Stimulated activated CD4-positive, alpha-beta T cell treated with anti-CD3 and anti-CD28 coated beads, Interleukin-15, amount 100 ng/mL, for 48 hours (primary cell): Measurements from ENCODE around the gene MSH3.
"Not testable (repeated sequence)": the region's sequence is repeated elsewhere in the genome, so short reads cannot be mapped to it uniquely, and the experiment has no call there.

ENCODE experiments used
- DNase-seq, 2 donors: peaks; one replicate each; pipeline ENCODE4 v3.0.0-alpha.2; 2020; ENCODE audit warnings: low read depth in 2 of 2

MSH3 gene

DNA sequence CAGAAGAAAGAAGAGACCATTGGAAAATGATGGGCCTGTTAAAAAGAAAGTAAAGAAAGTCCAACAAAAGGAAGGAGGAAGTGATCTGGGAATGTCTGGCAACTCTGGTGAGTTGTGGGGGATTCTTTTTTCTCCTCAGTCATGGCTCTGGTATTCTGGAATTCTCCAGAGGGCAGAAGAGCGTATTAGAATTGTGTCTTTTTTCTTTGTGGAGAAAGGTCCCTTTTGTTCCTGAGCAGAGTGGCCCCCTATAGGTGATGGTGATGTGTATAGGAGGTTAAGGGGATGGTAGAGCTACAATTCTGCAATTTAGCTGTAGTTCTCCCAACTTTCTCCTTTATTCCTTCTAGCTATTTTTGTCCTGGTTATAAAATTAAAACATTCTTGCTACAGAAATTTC is 2.0 kb downstream of the MSH3 start:
- no peak for DNase-seq

DNA sequence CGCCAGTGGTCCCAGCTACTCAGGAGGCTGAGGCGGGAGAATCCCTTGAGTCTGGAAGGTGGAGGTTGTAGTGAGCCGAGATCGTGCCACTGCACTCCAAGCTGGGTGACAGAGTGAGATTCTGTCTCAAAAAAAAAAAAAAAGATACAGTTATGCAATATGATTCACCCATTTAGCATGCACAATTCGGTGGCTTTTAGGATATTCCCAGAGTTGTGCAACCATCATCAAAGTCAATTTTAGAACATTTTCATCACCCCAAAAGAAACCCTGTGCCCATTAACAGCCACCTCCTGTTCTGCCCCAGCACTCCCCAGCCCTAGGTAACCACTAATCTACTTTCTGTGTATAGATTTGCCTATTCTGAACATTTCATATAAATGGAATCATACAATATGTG is 4.7 kb downstream of the MSH3 start:
- no peak for DNase-seq

DNA sequence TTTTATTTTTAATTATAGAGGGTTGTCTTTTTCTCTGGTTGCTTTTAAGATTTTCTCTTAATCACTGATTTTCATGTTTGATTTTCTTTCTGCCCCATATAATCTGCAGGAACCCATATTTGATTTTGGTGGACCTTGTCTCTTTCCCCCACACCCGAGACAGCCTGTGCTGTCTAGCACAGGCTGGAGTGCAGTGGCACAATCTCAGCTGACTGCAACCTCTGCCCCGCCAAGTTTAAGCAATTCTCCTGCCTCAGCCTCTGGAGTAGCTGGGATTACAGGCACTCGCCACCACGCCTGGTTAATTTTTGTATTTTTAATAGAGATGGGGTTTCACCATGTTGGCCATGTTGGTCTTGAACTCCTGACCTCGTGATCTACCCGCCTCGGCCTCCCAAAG is 6.2 kb downstream of the MSH3 start:
- not testable (repeated sequence) for DNase-seq

DNA sequence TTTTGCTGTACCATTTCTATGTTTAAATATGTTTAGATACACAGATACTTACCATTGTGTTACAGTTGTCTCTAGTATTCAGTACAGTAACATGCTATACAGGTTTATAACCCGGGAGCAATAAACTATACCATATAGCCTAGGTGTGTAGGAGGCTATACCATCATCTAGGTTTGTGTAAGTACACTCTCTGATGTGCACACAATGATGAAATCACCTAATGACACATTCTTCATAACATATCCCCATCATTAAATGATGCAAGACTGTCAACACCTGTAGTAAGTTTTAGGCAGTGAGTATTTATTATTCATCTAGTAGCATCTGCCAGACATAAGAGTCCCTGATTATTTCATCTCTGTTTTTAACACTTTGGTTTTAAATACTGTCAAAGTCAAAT is 7.7 kb downstream of the MSH3 start:
- DNase-seq, result no peak

DNA sequence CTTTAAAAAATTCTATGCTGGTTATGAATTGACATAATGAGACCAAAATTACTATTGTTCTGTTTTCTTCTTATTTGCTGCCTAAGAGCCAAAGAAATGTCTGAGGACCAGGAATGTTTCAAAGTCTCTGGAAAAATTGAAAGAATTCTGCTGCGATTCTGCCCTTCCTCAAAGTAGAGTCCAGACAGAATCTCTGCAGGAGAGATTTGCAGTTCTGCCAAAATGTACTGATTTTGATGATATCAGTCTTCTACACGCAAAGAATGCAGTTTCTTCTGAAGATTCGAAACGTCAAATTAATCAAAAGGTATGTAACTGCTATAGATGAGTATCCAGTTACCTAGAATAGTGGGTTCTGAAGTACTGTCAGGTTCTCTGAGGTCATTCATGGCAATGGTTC is 10.6 kb downstream of the MSH3 start:
- no peak for DNase-seq

DNA sequence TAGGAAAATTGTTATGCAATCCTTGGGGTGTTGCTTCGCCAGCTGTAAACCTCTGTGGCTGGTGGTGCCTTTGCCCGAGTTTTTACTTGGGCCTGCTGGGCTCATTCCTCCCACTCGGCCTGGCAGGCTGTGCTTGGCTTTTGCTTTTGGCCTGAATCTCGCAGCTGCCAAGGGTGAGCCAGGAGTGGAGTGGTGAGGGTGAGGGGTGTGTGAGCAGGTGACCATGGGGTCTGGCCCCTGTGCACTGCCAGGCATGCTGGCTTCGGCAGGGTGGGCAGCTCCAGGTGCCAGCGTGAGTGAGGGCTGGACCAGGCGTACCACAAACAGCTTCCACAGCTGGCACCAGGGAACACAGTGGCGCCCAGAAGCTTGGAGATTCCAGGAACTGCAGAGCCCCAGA is 12.9 kb downstream of the MSH3 start:
- no peak for DNase-seq

DNA sequence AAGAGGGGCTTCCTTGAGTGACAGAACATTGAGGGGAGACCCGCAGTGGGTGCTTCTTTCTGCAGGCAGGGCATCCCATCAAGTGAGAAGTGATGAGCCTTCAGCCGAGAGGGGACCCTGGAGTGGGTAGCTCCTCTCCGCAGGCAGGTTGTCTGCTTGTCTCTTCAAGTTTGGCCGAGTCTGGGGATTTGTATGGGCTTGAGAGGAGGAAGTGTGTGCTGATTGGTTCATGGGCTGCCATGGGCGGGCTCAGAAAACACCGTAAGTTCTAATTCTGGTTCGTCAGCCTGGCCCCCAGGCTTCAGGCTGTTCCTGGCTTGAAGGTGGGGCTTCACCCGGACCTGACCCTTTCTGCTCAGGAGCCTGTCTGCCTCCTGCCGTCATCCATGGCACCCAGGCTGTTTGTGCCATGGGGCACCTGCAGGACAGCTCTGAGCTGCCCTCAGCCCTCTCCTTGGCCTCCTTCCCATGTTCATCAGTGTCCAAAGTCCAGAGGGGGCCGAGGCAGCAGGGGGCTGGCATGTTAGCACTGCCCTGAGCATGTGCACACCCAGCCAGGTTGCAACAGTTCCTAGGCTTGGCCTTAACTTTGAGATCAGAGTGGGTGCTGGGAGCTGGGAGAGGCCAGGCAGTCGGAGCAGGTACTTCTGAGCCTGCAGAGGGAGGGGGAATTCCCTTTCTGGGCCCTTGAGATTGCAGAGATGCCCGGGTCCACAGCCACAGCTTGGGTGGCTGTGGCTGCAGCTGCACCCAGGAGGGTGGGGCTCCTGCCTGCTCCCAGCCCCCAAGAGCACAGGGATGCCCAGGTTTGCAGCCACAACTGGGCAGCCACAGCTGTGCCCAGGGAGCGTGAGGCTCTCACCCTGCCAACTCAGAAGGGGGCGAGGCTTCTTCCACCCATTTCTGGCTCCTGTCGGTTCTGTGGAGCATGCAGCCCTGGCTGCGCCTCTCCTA is 13.8 kb downstream of the MSH3 start:
- no peak for DNase-seq

DNA sequence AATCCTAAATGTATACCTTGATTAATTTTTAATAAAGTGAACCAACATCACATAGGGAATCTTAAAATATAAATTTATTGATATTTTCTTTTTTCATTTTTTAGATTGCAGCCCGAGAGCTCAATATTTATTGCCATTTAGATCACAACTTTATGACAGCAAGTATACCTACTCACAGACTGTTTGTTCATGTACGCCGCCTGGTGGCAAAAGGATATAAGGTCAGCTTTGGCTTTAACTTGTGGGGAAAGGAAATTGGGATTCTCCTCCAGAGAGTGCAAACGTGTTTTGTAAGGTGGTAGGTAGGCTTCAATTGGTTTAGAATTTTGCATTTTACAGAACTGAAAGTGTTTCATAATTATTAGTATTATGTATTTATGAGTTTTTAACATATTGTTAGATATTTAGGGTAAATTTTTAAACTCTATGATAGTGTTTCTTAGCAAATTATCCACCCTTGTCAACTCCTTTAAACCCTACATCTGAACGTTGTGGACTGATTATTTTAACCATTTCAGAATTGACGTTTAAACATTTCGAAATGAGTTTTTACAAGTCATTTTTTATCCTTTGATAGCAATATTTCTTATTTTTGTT is 17.8 kb downstream of the MSH3 start:
- DNase-seq, result peak; percentile 42 to 56

DNA sequence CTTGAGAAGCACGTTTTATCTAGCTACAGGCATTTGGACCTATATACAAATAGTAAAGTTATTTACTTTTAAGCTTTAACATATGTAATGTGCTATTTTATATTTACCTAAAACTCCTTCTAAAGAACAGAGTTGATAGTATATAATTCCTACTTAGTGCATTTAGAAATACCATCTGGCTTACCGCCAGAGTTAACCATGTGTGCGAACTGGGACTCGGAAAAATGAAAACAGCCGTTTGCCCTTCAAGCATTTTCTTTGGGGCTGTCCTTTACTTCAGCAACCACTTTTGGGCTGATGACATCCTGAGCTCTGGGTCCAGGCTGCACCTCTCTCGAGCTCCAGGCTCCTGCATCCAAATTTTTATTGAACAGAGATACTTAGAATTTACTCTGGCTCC is 22.3 kb downstream of the MSH3 start:
- no peak for DNase-seq

DNA sequence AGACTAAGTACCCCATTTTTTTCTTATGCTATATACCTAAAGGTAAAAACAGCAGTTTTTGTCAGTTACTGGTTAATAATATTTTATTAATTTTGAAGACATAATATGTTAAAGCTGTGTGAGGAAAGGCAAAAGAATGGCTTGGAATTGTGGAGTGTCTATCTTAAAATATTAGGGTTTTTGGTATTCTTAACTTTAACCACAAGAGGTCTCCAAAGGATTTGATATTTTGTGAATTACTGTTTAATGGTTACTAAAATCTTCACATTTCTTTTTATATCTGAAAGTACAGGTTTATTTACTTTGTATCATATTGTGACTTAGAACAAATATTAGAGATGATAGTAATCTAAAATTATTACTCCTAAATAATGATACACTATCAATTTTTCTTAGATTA is 32.3 kb downstream of the MSH3 start:
- DNase-seq, result no peak

DNA sequence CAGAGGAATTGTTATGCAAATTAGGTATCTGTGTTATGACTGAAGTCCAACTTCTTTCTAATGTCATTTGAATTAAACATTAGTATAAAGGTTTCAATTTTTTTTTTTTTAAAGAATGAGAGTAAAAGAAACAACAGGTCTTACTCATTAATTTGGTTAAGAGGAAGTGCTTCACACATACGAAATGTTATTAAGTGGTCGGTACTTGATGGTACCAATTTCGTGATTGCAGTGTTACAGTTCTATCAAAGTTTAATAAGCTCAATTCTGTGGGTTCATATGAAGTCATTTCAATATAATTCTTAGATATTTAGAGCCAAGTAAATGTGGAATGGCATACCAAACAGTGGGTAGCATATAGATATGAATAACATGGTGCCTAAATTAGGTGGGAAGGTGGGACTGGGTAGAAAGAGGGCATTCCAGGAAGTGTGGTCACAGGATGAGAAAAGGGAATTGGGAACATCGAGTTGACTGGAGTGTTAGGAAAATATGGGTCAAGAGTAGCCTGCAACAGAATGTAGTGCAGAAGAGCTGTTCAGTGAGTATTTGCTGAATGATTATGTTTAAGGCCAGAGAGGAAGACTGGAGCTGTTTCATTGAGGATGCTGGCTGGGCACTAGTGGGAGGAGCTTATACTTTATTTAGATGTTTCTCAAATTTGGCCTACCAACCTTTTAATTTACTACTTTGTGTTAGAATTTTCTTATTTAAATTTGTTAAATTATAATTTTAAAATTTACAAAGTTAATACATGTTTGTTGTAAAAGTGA is 34.4 kb downstream of the MSH3 start:
- no peak for DNase-seq

DNA sequence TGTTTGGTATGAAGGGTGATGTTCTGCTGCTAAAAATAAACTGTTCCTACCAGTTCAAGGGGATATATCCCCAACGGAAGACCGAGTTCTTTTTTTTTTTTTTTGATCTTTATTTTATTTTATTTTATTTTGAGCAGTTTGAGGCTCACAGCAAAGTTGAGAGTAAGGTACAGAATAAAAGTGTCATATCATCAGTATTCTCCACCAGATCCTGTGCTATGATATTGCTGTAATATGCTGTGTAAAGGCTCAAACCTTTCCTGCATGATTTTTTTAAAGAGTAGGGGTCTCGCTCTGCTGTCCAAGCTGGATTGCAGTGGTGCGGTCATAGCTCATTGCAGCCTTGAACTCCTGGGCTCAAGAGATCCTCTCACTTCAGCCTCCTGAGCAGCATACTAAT is 35.2 kb downstream of the MSH3 start:
- DNase-seq, result no peak

DNA sequence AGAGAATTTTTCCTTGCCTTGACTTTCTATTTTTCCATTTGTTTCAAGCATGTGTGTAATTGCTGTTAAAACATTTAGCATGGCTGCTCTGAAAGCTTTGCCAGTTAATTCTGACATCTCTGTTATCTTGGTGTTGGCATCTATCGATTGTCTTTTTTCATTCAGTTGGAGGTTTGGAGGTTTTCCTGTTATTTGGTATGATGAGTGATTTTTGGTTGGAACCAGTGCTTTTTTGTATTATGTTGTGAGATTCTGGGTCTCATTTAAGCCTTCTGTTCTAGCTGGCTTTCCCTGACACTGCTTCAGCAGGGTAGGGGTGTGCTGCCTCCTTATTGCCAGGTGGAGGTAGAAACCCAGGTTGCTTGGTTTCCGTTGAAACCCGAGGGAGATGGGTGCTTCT is 41.2 kb downstream of the MSH3 start:
- no peak for DNase-seq

DNA sequence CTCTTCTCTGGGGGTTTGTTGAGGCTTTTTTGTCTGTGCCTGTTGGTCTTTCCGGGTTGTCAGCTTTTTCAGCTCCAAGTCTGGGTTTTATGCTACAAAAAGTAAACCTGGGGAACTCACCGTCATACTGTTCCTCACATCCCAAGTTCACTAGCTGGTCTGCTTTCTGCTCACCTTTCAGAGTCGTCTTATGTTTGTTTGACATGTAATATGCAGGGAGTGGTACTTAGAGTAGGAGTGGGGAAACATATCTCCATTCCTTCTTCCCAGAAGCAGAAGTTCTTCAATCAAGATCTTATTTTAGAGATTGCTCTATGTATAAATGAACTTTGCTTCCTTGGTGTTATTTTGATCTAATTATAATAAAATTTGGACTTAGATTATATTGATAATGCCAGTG is 42.0 kb downstream of the MSH3 start:
- DNase-seq, result no peak

DNA sequence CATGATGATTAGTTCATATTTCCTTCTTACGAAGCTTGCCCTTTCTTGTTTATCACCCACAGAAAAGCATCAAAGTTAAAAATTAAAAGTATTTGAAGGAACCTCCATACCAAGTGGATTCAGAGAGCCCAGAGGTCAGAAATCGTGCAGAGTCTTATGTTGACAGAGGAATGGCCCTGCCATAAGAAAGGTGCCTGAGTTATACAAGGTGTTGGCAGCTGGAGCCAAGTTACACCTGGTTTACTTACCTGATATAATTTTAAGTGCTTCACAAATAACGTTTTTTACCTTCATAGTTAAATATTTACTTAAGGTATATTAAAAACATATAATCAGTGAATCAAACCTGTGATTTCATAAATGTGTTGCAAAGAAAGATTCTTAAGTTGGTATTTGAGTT is 42.6 kb downstream of the MSH3 start:
- no peak for DNase-seq

DNA sequence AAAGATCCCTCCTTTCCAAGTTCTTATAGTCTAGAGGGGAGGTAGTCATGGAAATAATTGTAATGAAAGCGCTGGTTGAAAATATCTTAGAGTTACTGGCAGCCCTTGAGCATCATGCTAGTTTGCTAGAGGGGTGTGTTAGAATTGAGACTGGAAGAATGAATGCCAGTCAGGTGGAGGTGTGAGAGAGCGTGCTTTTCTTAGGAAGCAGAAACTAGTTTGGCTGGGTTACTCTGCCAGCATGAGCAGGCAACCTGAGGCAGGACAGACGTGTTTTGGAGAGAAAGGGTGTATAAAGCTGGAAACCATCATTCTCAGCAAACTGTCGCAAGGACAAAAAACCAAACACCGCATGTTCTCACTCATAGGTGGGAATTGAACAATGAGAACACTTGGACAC is 43.9 kb downstream of the MSH3 start:
- DNase-seq, result no peak

DNA sequence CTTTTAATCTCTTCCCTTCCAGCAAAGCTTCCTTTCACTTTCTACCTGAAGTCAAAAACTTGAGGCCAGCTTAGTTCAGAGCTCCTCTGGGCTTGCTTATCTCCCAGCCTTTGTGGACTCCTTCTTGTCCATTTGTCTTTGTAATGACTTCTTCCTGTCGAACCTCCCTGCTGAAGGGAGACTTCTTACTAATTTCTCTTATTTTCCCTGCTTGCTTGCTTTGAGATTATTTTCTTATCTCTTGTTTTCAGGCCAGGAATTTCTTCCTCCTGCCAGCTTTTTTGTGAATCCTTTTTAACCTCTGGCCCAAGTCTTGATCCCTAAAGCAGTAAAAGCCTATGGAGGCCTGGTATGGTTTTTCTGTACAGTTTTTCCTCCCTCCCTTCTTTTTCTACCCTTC is 47.1 kb downstream of the MSH3 start:
- no peak for DNase-seq

DNA sequence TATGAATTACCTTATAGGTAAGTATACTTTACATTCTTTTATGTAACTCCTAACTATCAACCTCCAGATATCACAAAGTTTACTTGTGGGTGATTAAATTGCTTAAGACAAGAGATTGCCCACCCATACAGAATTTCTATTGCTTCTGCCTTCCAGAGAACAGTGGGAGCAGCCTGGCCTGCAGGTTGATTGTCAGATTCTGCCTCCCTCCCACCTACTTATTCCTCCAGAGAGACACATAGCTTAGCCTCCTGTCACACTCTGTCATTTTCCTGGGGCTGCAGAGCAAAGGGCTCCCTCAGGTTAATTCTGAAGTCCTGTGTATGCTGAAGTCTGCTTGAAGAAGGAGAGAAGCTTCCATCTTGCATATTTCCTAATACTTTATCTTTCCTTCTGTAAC is 48.8 kb downstream of the MSH3 start:
- no peak for DNase-seq

DNA sequence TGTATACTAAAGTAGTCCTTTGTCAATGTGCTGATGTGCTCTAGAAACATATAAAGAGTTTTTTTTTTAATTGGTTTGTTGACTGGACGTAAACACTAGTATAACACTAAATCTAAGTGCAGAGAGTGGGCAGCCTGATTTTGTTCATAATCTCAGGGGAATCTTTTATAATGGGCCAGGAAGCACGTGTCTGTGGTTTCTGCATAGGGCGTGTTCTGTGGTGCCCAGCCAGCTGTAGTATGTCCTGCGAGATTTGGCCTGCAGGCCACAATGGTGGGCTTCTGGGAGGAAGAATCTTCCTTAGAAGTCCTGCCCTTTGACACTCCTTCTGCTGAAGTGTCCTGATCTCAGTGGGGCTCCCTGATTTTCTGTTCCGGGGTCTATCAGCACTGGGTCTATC is 49.3 kb downstream of the MSH3 start:
- DNase-seq, result no peak

DNA sequence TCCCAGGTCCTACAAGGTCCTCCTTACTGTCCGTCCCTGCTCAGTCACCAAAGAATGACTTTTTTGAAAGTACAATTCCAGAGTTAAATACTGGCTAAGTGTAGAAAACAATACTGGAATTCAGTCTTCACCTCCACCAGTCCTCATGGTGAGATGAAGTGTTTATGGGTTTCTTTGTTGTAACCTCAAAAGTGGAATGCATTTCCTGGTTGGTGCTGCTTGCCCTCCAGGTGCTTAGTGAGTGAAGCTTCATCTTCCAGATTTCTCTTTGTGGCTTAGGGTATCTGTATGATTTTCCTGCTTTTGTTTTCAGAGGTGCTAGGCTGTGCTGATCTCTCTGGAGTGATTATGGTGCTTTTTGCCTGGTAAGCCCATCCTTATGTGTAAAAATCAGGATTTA is 49.8 kb downstream of the MSH3 start:
- DNase-seq, result no peak

DNA sequence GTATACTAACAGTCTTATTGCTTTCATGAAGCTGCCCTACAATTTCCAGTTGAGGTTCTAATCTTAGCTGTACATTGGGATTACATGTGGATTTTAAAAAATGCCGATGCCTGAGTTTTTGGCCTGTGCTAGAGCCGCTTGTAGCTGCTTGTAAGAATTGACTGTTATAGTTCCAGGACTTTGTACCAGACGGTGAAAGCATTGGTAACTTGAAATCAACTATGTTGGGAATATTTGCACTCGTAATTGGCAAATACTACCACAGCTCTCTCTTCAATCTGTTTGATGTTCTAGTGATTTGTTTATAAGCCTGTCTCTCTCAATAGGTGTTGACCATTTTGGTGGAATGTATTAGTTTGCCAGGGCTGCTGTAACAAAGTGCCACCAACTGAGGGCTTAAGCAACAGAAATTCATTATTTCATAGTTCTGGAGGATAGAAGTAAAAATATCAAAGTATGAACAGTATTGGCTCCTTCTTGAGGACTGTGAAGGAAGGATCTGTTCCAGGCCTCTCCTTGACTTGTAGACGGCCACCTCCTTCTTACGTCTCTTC is 50.8 kb downstream of the MSH3 start:
- no peak for DNase-seq

DNA sequence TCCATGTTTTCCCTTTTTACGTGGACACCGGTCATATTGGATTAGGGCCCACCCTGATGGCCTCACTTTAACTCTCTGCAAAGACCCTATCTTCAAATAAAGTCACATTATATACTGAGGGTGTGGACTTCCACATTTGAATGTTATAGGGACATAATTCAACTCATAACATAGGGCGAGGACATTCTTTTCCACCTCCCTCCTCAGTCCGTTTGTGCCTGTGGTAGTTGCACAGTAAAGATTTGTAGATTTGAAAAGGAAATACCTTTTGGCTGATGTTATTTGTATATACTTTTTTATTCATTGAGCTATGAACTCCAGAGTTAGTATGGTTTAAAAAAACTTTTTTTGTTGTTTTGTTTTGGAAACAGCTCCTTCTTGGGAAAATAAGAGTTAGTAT is 51.3 kb downstream of the MSH3 start:
- no peak for DNase-seq
